GM12878 (cell line): ENCODE measurements around the gene C11orf52.

ENCODE experiments used
- BCL3 ChIP-seq: IDR thresholded peaks from 2 replicates; pipeline ENCODE4 v1.6.1; 2011; ENCODE audit warnings: borderline replicate concordance, low read depth, mild to moderate bottlenecking, moderate library complexity, low read length; ENCODE audit not compliant: insufficient read depth, poor library complexity, severe bottlenecking
- CEBPB ChIP-seq, 2 experiments: fragments of 150-350 bp in 1 of 2; IDR thresholded peaks; 2 replicates each; pipeline ENCODE4 v1.6.1; 2012 to 2014; ENCODE audit warnings: low read depth in 2 of 2, low read length in 2 of 2, borderline replicate concordance in 1 of 2, inconsistent platforms in 1 of 2
- EZH2 ChIP-seq: IDR thresholded peaks from 2 replicates; pipeline ENCODE4 v1.6.1; 2012; ENCODE audit warnings: low read depth, mild to moderate bottlenecking, control low read depth, inconsistent platforms, low read length, borderline replicate concordance; ENCODE audit not compliant: control insufficient read depth
- JUNB ChIP-seq: IDR thresholded peaks from 2 replicates; pipeline ENCODE4 v1.6.1; 2016; ENCODE audit warnings: antibody characterized with exemption, mild to moderate bottlenecking
- KAT2A ChIP-seq: conservative IDR thresholded peaks from 2 replicates; pipeline ENCODE4 v1.6.1; 2011; ENCODE audit warnings: low read depth, low read length; ENCODE audit not compliant: control insufficient read depth
- MYC ChIP-seq: IDR thresholded peaks from 2 replicates; pipeline ENCODE4 v1.6.1; 2011; ENCODE audit warnings: mild to moderate bottlenecking, low read length, moderate library complexity, inconsistent platforms; ENCODE audit not compliant: insufficient read depth, insufficient replicate concordance, insufficient read length, severe bottlenecking
- RCOR1 ChIP-seq: conservative IDR thresholded peaks from 2 replicates; pipeline ENCODE4 v1.6.1; 2012; ENCODE audit warnings: low read depth, low read length, improper control_type of control experiment
- SMARCA5 ChIP-seq: fragments of 450-650 bp; IDR thresholded peaks from 2 replicates; pipeline ENCODE4 v1.6.1; 2017; ENCODE audit warnings: mild to moderate bottlenecking
- TARDBP ChIP-seq: IDR thresholded peaks from 2 replicates; pipeline ENCODE4 v1.6.1; 2016; ENCODE audit warnings: borderline replicate concordance
- YY1 ChIP-seq: IDR thresholded peaks from 2 replicates; pipeline ENCODE4 v1.6.1; 2011; ENCODE audit warnings: low read depth, mild to moderate bottlenecking, low read length
- ZSCAN29 ChIP-seq: fragments of 450-650 bp; IDR thresholded peaks from 2 replicates; pipeline ENCODE4 v1.6.1; 2017; ENCODE audit warnings: mild to moderate bottlenecking, moderate library complexity
- TF ChIP-seq, protein P1 (sequence below): fragments of 450-650 bp; IDR thresholded peaks from 2 replicates; pipeline ENCODE4 v1.6.1; 2016; ENCODE audit warnings: mild to moderate bottlenecking, moderate library complexity, borderline replicate concordance
- TF ChIP-seq, protein P2 (sequence below): IDR thresholded peaks from 2 replicates; pipeline ENCODE4 v1.6.1; 2011; ENCODE audit warnings: borderline replicate concordance, low read depth, mild to moderate bottlenecking, moderate library complexity, mixed read lengths, low read length; ENCODE audit not compliant: insufficient read depth; ENCODE audit errors: extremely low read length
- TF ChIP-seq, protein P3 (sequence below): fragments of 450-650 bp; IDR thresholded peaks from 2 replicates; pipeline ENCODE4 v1.6.1; 2018; ENCODE audit warnings: borderline replicate concordance, mild to moderate bottlenecking; ENCODE audit not compliant: partially characterized antibody

DNA sequence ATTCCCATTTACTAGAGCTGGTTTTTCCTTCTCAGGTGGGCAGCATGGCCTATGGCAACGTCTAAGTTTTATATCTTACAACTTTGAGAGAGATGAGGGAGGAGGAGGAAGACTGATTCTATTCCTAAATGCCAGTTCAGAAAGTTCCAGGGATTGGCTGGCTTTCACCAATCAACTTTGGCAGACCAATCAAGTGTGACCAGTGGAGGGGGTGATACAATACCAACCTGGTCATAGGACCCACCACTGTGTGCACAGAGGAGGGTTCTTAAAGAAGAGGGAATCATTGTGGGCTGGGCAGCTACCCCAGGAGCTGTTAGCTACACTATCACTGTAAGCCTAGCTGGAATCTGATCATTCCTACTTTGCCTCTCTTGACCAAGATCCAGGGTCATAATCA, 26.5 kb downstream of the C11orf52 start:
- TF ChIP-seq TARDBP: no peak
- TF ChIP-seq YY1: no peak
- TF ChIP-seq, protein P1, sequence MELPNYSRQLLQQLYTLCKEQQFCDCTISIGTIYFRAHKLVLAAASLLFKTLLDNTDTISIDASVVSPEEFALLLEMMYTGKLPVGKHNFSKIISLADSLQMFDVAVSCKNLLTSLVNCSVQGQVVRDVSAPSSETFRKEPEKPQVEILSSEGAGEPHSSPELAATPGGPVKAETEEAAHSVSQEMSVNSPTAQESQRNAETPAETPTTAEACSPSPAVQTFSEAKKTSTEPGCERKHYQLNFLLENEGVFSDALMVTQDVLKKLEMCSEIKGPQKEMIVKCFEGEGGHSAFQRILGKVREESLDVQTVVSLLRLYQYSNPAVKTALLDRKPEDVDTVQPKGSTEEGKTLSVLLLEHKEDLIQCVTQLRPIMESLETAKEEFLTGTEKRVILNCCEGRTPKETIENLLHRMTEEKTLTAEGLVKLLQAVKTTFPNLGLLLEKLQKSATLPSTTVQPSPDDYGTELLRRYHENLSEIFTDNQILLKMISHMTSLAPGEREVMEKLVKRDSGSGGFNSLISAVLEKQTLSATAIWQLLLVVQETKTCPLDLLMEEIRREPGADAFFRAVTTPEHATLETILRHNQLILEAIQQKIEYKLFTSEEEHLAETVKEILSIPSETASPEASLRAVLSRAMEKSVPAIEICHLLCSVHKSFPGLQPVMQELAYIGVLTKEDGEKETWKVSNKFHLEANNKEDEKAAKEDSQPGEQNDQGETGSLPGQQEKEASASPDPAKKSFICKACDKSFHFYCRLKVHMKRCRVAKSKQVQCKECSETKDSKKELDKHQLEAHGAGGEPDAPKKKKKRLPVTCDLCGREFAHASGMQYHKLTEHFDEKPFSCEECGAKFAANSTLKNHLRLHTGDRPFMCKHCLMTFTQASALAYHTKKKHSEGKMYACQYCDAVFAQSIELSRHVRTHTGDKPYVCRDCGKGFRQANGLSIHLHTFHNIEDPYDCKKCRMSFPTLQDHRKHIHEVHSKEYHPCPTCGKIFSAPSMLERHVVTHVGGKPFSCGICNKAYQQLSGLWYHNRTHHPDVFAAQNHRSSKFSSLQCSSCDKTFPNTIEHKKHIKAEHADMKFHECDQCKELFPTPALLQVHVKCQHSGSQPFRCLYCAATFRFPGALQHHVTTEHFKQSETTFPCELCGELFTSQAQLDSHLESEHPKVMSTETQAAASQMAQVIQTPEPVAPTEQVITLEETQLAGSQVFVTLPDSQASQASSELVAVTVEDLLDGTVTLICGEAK: no peak
- TF ChIP-seq KAT2A: no peak
- TF ChIP-seq, protein P2, sequence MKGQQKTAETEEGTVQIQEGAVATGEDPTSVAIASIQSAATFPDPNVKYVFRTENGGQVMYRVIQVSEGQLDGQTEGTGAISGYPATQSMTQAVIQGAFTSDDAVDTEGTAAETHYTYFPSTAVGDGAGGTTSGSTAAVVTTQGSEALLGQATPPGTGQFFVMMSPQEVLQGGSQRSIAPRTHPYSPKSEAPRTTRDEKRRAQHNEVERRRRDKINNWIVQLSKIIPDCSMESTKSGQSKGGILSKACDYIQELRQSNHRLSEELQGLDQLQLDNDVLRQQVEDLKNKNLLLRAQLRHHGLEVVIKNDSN: no peak
- TF ChIP-seq CEBPB (IDR thresholded peaks at IDR 0.05; ENCODE audit: borderline replicate concordance in 1 of 2, low read depth in 2 of 2, low read length in 2 of 2): no peak
- no peak for TF ChIP-seq RCOR1
- no peak for TF ChIP-seq JUNB
- no peak for TF ChIP-seq MYC
- TF ChIP-seq SMARCA5: no peak
- TF ChIP-seq, protein P3, sequence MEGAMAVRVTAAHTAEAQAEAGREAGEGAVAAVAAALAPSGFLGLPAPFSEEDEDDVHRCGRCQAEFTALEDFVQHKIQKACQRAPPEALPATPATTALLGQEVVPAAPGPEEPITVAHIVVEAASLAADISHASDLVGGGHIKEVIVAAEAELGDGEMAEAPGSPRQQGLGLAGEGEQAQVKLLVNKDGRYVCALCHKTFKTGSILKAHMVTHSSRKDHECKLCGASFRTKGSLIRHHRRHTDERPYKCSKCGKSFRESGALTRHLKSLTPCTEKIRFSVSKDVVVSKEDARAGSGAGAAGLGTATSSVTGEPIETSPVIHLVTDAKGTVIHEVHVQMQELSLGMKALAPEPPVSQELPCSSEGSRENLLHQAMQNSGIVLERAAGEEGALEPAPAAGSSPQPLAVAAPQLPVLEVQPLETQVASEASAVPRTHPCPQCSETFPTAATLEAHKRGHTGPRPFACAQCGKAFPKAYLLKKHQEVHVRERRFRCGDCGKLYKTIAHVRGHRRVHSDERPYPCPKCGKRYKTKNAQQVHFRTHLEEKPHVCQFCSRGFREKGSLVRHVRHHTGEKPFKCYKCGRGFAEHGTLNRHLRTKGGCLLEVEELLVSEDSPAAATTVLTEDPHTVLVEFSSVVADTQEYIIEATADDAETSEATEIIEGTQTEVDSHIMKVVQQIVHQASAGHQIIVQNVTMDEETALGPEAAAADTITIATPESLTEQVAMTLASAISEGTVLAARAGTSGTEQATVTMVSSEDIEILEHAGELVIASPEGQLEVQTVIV: no peak
- TF ChIP-seq EZH2: no peak
- TF ChIP-seq ZSCAN29: no peak
- no peak for TF ChIP-seq BCL3
